ENCODE data around the gene BMP8A. TPM values are rescaled to one million over a fixed set of nuclear protein-coding genes. Genes with fewer than 3 reads are reported as not detected.

The BMP8A gene
- total and polyA plus RNA-seq, 2 of the 8 experiments (the other 6 are each of a cell fraction or from before 2014, with no cell fraction given), result 0.38 to 0.43 TPM

- no peak overlapping the region for H4K8ac ChIP-seq (ENCODE audit: extremely low read depth, insufficient read depth, low read length)
- no peak overlapping the region for H3K56ac ChIP-seq (replicated peaks; ENCODE audit: insufficient read length, low read depth, low read length)
- no peak overlapping the region for H3K14ac ChIP-seq (ENCODE audit: insufficient read length)
- H3K4me3 ChIP-seq (ENCODE audit: extremely low read depth in 1 of 4, insufficient read depth in 2 of 4, low read depth in 3 of 4, low read length in 4 of 4), result no peak overlapping the region
- H3K9ac ChIP-seq (replicated peaks in 1 of 4; ENCODE audit: extremely low read depth in 1 of 4, low read depth in 3 of 4, low read length in 3 of 4), result no peak overlapping the region
- no peak overlapping the region for H2BK5ac ChIP-seq (ENCODE audit: low read depth, low read length)
- no peaks in the 10 kb centered on the region for H3K79me1 ChIP-seq (ENCODE audit: low read depth, low read length)
- no peak overlapping the region for H3K4me2 ChIP-seq (ENCODE audit: insufficient read depth in 1 of 2, low read depth in 2 of 2, low read length in 2 of 2)
- H3K9me3 ChIP-seq (ENCODE audit: insufficient read depth in 2 of 2, low read depth in 1 of 2, low read length in 1 of 2), result no peaks in the 10 kb centered on the region
- no peak overlapping the region for H4K5ac ChIP-seq (ENCODE audit: insufficient read length, low read depth, low read length)
- no peaks in the 10 kb centered on the region; a peak in 1 of 7 replicates for H3K27me3 ChIP-seq (replicated peaks in 1 of 4; ENCODE audit: control insufficient read depth in 3 of 4, extremely low read depth in 1 of 4, insufficient read depth in 3 of 4, low read length in 3 of 4)
- WGBS, 2 experiments (ENCODE audit: extremely low coverage in 1 of 2, insufficient coverage in 1 of 2, insufficient read length in 1 of 2, insufficient replicate concordance in 2 of 2, low coverage in 1 of 2, low lambda C conversion rate in 2 of 2, missing lambda C conversion rate in 1 of 2), result 89% methylated on average over 27 of the region's 29 CpGs; no CpG with 5 or more reads in 1 of the 2 experiments
- POLR2A ChIA-PET (ENCODE audit: partially characterized antibody), result interaction anchor here (1.2 kb wide), 1 partner anchor 34 kb away, joined by 5 read pairs; no protein-coding TSS in a partner anchor
- H2BK12ac ChIP-seq (ENCODE audit: low read depth, low read length), result no peak overlapping the region
- no peaks in the 10 kb centered on the region for H3K4me1 ChIP-seq (replicated peaks in 1 of 4; ENCODE audit: control insufficient read depth in 3 of 4, insufficient read depth in 4 of 4, low read length in 3 of 4)
- no peak overlapping the region for H2AFZ ChIP-seq (ENCODE audit: low read length)
- no peak overlapping the region for H2AK5ac ChIP-seq (ENCODE audit: low read depth, low read length)
- no peak overlapping the region for H3K23ac ChIP-seq (ENCODE audit: insufficient read length)
- H4K91ac ChIP-seq (replicated peaks; ENCODE audit: insufficient read length, low read length), result no peak overlapping the region
- no peak overlapping the region for H3K18ac ChIP-seq (ENCODE audit: extremely low read depth, low read length)
- DNase-seq (ENCODE audit: low read depth in 1 of 2, low spot score in 2 of 2), result no peak
- H3K23me2 ChIP-seq (ENCODE audit: low read depth, low read length), result no peaks in the 10 kb centered on the region
- H2BK20ac ChIP-seq (ENCODE audit: low read length), result no peak overlapping the region
- H3K27ac ChIP-seq (ENCODE audit: low read depth, low read length), result no peak overlapping the region
- CTCF ChIA-PET (ENCODE audit: partially characterized antibody), result interaction anchor here (1.3 to 3.7 kb wide), 2 partner anchors 16 to 19 kb away, joined by 3 to 20 read pairs; no protein-coding TSS in a partner anchor
- no peak overlapping the region for H3K4ac ChIP-seq (replicated peaks; ENCODE audit: insufficient read length, low read depth, low read length)
- no peaks in the 10 kb centered on the region for H3K79me2 ChIP-seq (ENCODE audit: control insufficient read depth in 1 of 2, insufficient read depth in 2 of 2, low read length in 2 of 2)
- no peaks in the 10 kb centered on the region for H4K20me1 ChIP-seq (replicated peaks in 1 of 2; ENCODE audit: control insufficient read depth in 1 of 2, insufficient read depth in 2 of 2, low read length in 2 of 2)
- H2BK15ac ChIP-seq (ENCODE audit: low read length), result no peak overlapping the region
- H2BK120ac ChIP-seq (replicated peaks; ENCODE audit: low read depth, low read length), result no peak overlapping the region
- no peaks in the 10 kb centered on the region; a peak in 2 of 8 replicates for H3K36me3 ChIP-seq (ENCODE audit: control insufficient read depth in 2 of 4, insufficient read depth in 4 of 4, low read length in 3 of 4)
- no peak for FAIRE-seq
- TF ChIP-seq POU5F1 (IDR thresholded peaks at IDR 0.05; ENCODE audit: low read depth, low read length), result no peak
- no peak for TF ChIP-seq YY1 (IDR thresholded peaks at IDR 0.05; ENCODE audit: low read depth, low read length)
- no peak for TF ChIP-seq SIN3A (conservative IDR thresholded peaks at IDR 0.05 in 1 of 2, IDR thresholded peaks at IDR 0.05 in 1 of 2; ENCODE audit: low read depth in 1 of 2, low read length in 2 of 2)
- no peak for TF ChIP-seq KDM1A (IDR thresholded peaks at IDR 0.05; ENCODE audit: borderline replicate concordance, low read length)
- no peak for TF ChIP-seq SIX5 (IDR thresholded peaks at IDR 0.05; ENCODE audit: low read depth, low read length)
- TF ChIP-seq PHF8 (conservative IDR thresholded peaks at IDR 0.05; ENCODE audit: low read depth, low read length), result no peak
- no peak for TF ChIP-seq TAF1 (IDR thresholded peaks at IDR 0.05; ENCODE audit: low read depth, low read length)
- no peak for TF ChIP-seq CTBP2 (IDR thresholded peaks at IDR 0.05; ENCODE audit: borderline replicate concordance, insufficient read depth, insufficient read length, low read length)
- no peak for TF ChIP-seq USF2 (IDR thresholded peaks at IDR 0.05; ENCODE audit: low read length)
- TF ChIP-seq TCF12 (IDR thresholded peaks at IDR 0.05; ENCODE audit: low read depth, low read length), result no peak
- TF ChIP-seq HDAC6 (IDR thresholded peaks at IDR 0.05; ENCODE audit: low read depth, low read length), result no peak
Measured at GRCh38 chr1:39522661-39523567, 31.5 kb downstream of the BMP8A start.

All from H1 (cell line).